Neural progenitor cell (in vitro differentiated cells): Measurements from ENCODE around the gene P3H2. TPM values are rescaled to one million over a fixed set of nuclear protein-coding genes. Genes with fewer than 3 reads are reported as not detected.
A peak's percentile ranks its signal among the peaks of the same experiment; 100 is the strongest.
"Not testable (repeated sequence)": the region's sequence is repeated elsewhere in the genome, so short reads cannot be mapped to it uniquely, and the experiment has no call there.

ENCODE experiments used
- DNase-seq: peaks from one replicate; pipeline ENCODE4 v3.0.0-alpha.2; 2016; ENCODE audit warnings: low spot score
- H2AFZ ChIP-seq: fragments of 200-600 bp; sonication (generic); replicated peaks from 2 replicates; pipeline ENCODE4 v1.6.1; 2016; ENCODE audit warnings: antibody characterized with exemption
- H3F3A ChIP-seq: fragments of 200-600 bp; sonication (generic); 2 replicates; pipeline ENCODE4 v1.6.1; 2016; ENCODE audit warnings: antibody characterized with exemption, low read depth
- H3K27ac ChIP-seq: fragments of 200-600 bp; sonication (generic); 2 replicates; pipeline ENCODE4 v1.5.1; 2016; ENCODE audit warnings: mild to moderate bottlenecking
- H3K27me3 ChIP-seq: fragments of 200-600 bp; sonication (generic); 2 replicates; pipeline ENCODE4 v1.6.1; 2016; ENCODE audit warnings: mild to moderate bottlenecking, moderate library complexity
- H3K36me3 ChIP-seq: fragments of 200-600 bp; sonication (generic); 2 replicates; pipeline ENCODE4 v1.5.1; 2016
- H3K4me1 ChIP-seq: fragments of 200-600 bp; sonication (generic); 2 replicates; pipeline ENCODE4 v1.6.1; 2016; ENCODE audit warnings: mixed run types
- H3K4me2 ChIP-seq: fragments of 200-600 bp; sonication (generic); 2 replicates; pipeline ENCODE4 v1.6.1; 2016
- H3K4me3 ChIP-seq: fragments of 200-600 bp; sonication (generic); 2 replicates; pipeline ENCODE4 v1.5.1; 2016
- H3K79me2 ChIP-seq: fragments of 200-600 bp; sonication (generic); 2 replicates; pipeline ENCODE4 v1.6.1; 2016; ENCODE audit warnings: low read depth
- H3K9ac ChIP-seq: fragments of 200-600 bp; sonication (generic); 2 replicates; pipeline ENCODE4 v1.6.1; 2016
- H3K9me3 ChIP-seq: fragments of 200-600 bp; sonication (generic); 2 replicates; pipeline ENCODE4 v1.5.1; 2016; ENCODE audit warnings: low read depth
- H4K20me1 ChIP-seq: fragments of 200-600 bp; sonication (generic); 2 replicates; pipeline ENCODE4 v1.6.1; 2016; ENCODE audit warnings: low read depth
- H3K27ac Mint-ChIP-seq: 3 replicates; pipeline ENCODE4 v1.8.0; 2021; ENCODE audit warnings: mixed read lengths
- H3K27me3 Mint-ChIP-seq: 2 replicates; pipeline ENCODE4 v1.8.0; 2022; ENCODE audit warnings: low read depth, mild to moderate bottlenecking, inconsistent platforms, moderate library complexity, mixed read lengths; ENCODE audit not compliant: insufficient read depth
- H3K36me3 Mint-ChIP-seq: 3 replicates; pipeline ENCODE4 v1.8.0; 2021; ENCODE audit warnings: mixed read lengths
- H3K4me1 Mint-ChIP-seq: 3 replicates; pipeline ENCODE4 v1.8.0; 2021; ENCODE audit warnings: mixed read lengths
- H3K4me3 Mint-ChIP-seq: 3 replicates; pipeline ENCODE4 v1.8.0; 2021; ENCODE audit warnings: mild to moderate bottlenecking, moderate library complexity, mixed read lengths
- H3K9me3 Mint-ChIP-seq: 3 replicates; pipeline ENCODE4 v1.8.0; 2020; ENCODE audit warnings: mixed read lengths
- EZH2 ChIP-seq: fragments of 200-600 bp; sonication (generic); IDR thresholded peaks from 2 replicates; pipeline ENCODE4 v1.6.1; 2017; ENCODE audit warnings: antibody characterized with exemption, mild to moderate bottlenecking, moderate library complexity
- EZH2phosphoT487 ChIP-seq: fragments of 200-600 bp; sonication (generic); IDR thresholded peaks from 2 replicates; pipeline ENCODE4 v1.6.1; 2017; ENCODE audit warnings: antibody characterized with exemption
- total RNA-seq: library from RNA; depleted of rRNA; stranded (reverse); fragments of >200 nt; gene quantifications from 2 replicates; pipeline ENCODE4 v1.2.3, GENCODE V29; 2015; ENCODE audit warnings: low replicate concordance
- TF ChIP-seq, protein P1 (sequence below): fragments of 200-600 bp; sonication (generic); IDR thresholded peaks from 2 replicates; pipeline ENCODE4 v1.5.1; 2017; ENCODE audit warnings: antibody characterized with exemption, mild to moderate bottlenecking

P3H2 gene
- total RNA-seq, 1 donor from 2014 or later, result 21.4 TPM

DNA sequence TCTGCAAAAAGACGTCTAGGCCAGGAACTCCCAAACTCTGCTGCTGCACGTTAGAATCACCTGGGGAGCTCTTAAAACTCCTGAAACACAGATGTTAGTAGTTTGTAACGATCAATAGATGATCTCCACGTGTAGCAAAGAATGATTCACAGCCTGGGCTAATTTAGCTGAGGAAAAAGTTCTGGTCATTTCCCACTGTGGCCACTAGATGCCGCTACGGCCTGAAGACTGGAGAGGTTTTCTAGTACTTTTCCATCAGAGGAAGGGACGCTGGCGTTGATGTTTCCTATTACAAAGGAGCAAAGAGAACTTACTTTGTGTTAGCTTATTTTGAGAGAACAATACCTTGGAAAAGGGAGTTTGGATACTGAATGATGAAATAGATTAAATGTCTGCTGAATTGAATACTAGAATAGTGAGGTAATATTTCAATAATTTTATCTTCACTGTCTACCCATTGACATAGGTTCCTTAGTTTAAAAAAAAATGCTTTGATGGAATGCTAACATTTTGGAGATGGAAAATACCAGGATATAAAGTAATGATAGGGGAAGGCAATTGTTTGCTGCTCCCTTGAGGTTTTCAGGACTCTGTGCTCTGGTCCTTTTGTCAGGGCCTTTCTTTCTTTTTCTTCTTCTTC lies 159.1 kb downstream of the P3H2 start:
- no peak overlapping the region for H3K27ac ChIP-seq

GRCh38 chr3:189961086-189961485 lies 159.6 kb downstream of the P3H2 start:
- H3K9me3 ChIP-seq, H3K27ac Mint-ChIP-seq, H3K4me3 ChIP-seq, H3K36me3 Mint-ChIP-seq, H3K27me3 ChIP-seq, H3K9me3 Mint-ChIP-seq, H3K27me3 Mint-ChIP-seq, H3K4me1 ChIP-seq, DNase-seq, H3K4me2 ChIP-seq, H3K36me3 ChIP-seq, H3K27ac ChIP-seq, H3F3A ChIP-seq, H3K9ac ChIP-seq, H4K20me1 ChIP-seq, H3K4me3 Mint-ChIP-seq, H3K79me2 ChIP-seq: not testable (repeated sequence)
- H3K4me1 Mint-ChIP-seq, result peaks cover 11% of the 10 kb centered on the region
- H2AFZ ChIP-seq, result peak overlapping the region; percentile 83

More for the DNA sequence above, 159.1 kb downstream of the P3H2 start:
- Histone ChIP-seq H3K79me2 (no peaks in the 10 kb centered on the region), H2AFZ (peak overlapping the region; percentile 83), H3K9ac (no peak overlapping the region), H3K4me3 (no peak overlapping the region), H4K20me1 (no peaks in the 10 kb centered on the region), H3K36me3 (no peaks in the 10 kb centered on the region), H3F3A (no peaks in the 10 kb centered on the region), H3K27me3 (no peaks in the 10 kb centered on the region), H3K4me1 (peaks cover 3% of the 10 kb centered on the region), H3K9me3 (no peaks in the 10 kb centered on the region), H3K4me2 (no peak overlapping the region)
- TF ChIP-seq, protein P1, sequence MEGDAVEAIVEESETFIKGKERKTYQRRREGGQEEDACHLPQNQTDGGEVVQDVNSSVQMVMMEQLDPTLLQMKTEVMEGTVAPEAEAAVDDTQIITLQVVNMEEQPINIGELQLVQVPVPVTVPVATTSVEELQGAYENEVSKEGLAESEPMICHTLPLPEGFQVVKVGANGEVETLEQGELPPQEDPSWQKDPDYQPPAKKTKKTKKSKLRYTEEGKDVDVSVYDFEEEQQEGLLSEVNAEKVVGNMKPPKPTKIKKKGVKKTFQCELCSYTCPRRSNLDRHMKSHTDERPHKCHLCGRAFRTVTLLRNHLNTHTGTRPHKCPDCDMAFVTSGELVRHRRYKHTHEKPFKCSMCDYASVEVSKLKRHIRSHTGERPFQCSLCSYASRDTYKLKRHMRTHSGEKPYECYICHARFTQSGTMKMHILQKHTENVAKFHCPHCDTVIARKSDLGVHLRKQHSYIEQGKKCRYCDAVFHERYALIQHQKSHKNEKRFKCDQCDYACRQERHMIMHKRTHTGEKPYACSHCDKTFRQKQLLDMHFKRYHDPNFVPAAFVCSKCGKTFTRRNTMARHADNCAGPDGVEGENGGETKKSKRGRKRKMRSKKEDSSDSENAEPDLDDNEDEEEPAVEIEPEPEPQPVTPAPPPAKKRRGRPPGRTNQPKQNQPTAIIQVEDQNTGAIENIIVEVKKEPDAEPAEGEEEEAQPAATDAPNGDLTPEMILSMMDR, result peak; percentile 92
- no peak for TF ChIP-seq EZH2
- Mint-ChIP-seq H3K27ac (no peak overlapping the region), H3K4me3 (no peak overlapping the region), H3K4me1 (peaks cover 11% of the 10 kb centered on the region), H3K36me3 (peaks cover 2% of the 10 kb centered on the region), H3K27me3 (no peaks in the 10 kb centered on the region), H3K9me3 (no peaks in the 10 kb centered on the region)
- DNase-seq, result peak; percentile 85

- TF ChIP-seq EZH2phosphoT487 (no peak), EZH2 (no peak)
- TF ChIP-seq, protein P1, result no peak
- Histone ChIP-seq H3K4me1 (no peaks in the 10 kb centered on the region), H3K9me3 (no peaks in the 10 kb centered on the region), H3F3A (no peaks in the 10 kb centered on the region), H3K36me3 (no peaks in the 10 kb centered on the region), H3K9ac (no peak overlapping the region), H3K79me2 (no peaks in the 10 kb centered on the region), H3K27me3 (no peaks in the 10 kb centered on the region), H3K4me2 (no peak overlapping the region), H4K20me1 (no peaks in the 10 kb centered on the region), H2AFZ (no peak overlapping the region), H3K4me3 (no peak overlapping the region), H3K27ac (no peak overlapping the region)
- H3K27ac Mint-ChIP-seq, result no peak overlapping the region
- no peaks in the 10 kb centered on the region for H3K4me1 Mint-ChIP-seq
- H3K27me3 Mint-ChIP-seq, result peaks cover 2% of the 10 kb centered on the region
- H3K36me3 Mint-ChIP-seq, result no peaks in the 10 kb centered on the region
- no peaks in the 10 kb centered on the region for H3K9me3 Mint-ChIP-seq
- no peak for DNase-seq
- H3K4me3 Mint-ChIP-seq, result no peak overlapping the region
These were observed 165.7 kb downstream of the P3H2 start for GRCh38 chr3:189954733-189955665.

DNA sequence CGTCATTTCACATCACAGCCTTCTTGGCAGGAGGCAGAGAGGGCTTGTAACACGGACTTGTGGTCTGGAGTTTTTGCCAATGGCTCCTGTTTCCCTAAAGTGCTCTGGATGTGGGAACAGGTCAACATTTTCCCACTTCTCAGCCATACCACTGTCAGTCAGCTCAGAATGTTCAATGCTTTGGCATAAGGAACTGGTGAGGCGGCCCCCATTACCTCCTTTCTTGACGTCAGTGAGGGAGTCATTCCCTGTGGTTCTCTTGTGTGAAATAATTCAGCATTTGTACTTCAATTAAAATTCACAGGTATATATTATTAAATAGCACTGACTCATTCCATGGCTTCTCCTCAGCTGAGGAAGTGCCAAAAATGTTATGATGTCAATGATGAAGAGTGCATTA lies 167.1 kb downstream of the P3H2 start:
- peaks cover 3% of the 10 kb centered on the region for H3K27me3 Mint-ChIP-seq
- no peak overlapping the region for H3K27ac Mint-ChIP-seq
- no peak overlapping the region for H3K4me3 Mint-ChIP-seq
- TF ChIP-seq EZH2phosphoT487, result no peak
- no peak overlapping the region for H2AFZ ChIP-seq
- H3F3A ChIP-seq, result no peaks in the 10 kb centered on the region
- no peaks in the 10 kb centered on the region for H3K4me1 ChIP-seq
- no peaks in the 10 kb centered on the region for H3K36me3 ChIP-seq
- H3K27ac ChIP-seq, result no peak overlapping the region
- no peaks in the 10 kb centered on the region for H3K4me1 Mint-ChIP-seq
- no peak overlapping the region for H3K9ac ChIP-seq
- no peak overlapping the region for H3K4me2 ChIP-seq
- H3K4me3 ChIP-seq, result no peak overlapping the region
- H3K27me3 ChIP-seq, result no peaks in the 10 kb centered on the region
- no peaks in the 10 kb centered on the region for H3K9me3 ChIP-seq
- H3K79me2 ChIP-seq, result no peaks in the 10 kb centered on the region
- H3K36me3 Mint-ChIP-seq, result no peaks in the 10 kb centered on the region
- H4K20me1 ChIP-seq, result no peaks in the 10 kb centered on the region
- no peak for DNase-seq
- H3K9me3 Mint-ChIP-seq, result no peaks in the 10 kb centered on the region
